MM.1S (cell line): Measurements from ENCODE around the gene ANTKMT.
"Not testable (repeated sequence)": the region's sequence is repeated elsewhere in the genome, so short reads cannot be mapped to it uniquely, and the experiment has no call there.

Source experiments
- DNase-seq: peaks from one replicate; pipeline ENCODE4 v3.0.0-alpha.2; 2015
- H2AFZ ChIP-seq: fragments of 300-600 bp; sonication (generic); 2 replicates; pipeline ENCODE4 v1.6.0; 2016; ENCODE audit warnings: antibody characterized with exemption, low read length
- H3F3A ChIP-seq: fragments of 300-600 bp; sonication (generic); 2 replicates; pipeline ENCODE4 v1.6.1; 2016; ENCODE audit warnings: mild to moderate bottlenecking, antibody characterized with exemption, low read length, moderate library complexity, mixed read lengths; ENCODE audit not compliant: insufficient read depth
- H3K27ac ChIP-seq: fragments of 300-600 bp; sonication (generic); 2 replicates; pipeline ENCODE4 v1.5.1; 2016; ENCODE audit warnings: mild to moderate bottlenecking, low read length
- H3K27me3 ChIP-seq: fragments of 300-600 bp; sonication (generic); replicated peaks from 2 replicates; pipeline ENCODE4 v1.6.0; 2016; ENCODE audit warnings: low read length; ENCODE audit not compliant: insufficient read depth
- H3K36me3 ChIP-seq: fragments of 300-600 bp; sonication (generic); replicated peaks from 2 replicates; pipeline ENCODE4 v1.6.1; 2016; ENCODE audit warnings: mild to moderate bottlenecking, low read length, mixed read lengths; ENCODE audit not compliant: insufficient read depth
- H3K4me1 ChIP-seq: fragments of 300-600 bp; sonication (generic); 2 replicates; pipeline ENCODE4 v1.6.1; 2016; ENCODE audit warnings: low read length, mixed read lengths
- H3K4me2 ChIP-seq: fragments of 300-600 bp; sonication (generic); 2 replicates; pipeline ENCODE4 v1.6.0; 2016; ENCODE audit warnings: low read depth, low read length
- H3K4me3 ChIP-seq: fragments of 300-600 bp; sonication (generic); 2 replicates; pipeline ENCODE4 v1.5.1; 2016; ENCODE audit warnings: low read length, mixed read lengths
- H3K79me2 ChIP-seq: fragments of 300-600 bp; sonication (generic); 2 replicates; pipeline ENCODE4 v1.6.1; 2016; ENCODE audit warnings: mixed run types, low read length, mixed read lengths
- H3K9ac ChIP-seq: fragments of 300-600 bp; sonication (generic); 2 replicates; pipeline ENCODE4 v1.6.1; 2016; ENCODE audit warnings: low read length, mixed read lengths
- H3K9me2 ChIP-seq: fragments of 300-600 bp; sonication (generic); replicated peaks from 2 replicates; pipeline ENCODE4 v1.6.1; 2016; ENCODE audit warnings: mild to moderate bottlenecking, low read length, mixed read lengths; ENCODE audit not compliant: insufficient read depth
- H3K9me3 ChIP-seq: fragments of 300-600 bp; sonication (generic); replicated peaks from 2 replicates; pipeline ENCODE4 v1.6.1; 2016; ENCODE audit warnings: mild to moderate bottlenecking, low read length, mixed read lengths; ENCODE audit not compliant: insufficient read depth
- H4K20me1 ChIP-seq: fragments of 300-600 bp; sonication (generic); 2 replicates; pipeline ENCODE4 v1.6.1; 2016; ENCODE audit warnings: mild to moderate bottlenecking, low read length, moderate library complexity, mixed read lengths; ENCODE audit not compliant: insufficient read depth
- CTCF ChIP-seq: fragments of 300-600 bp; sonication (generic); IDR thresholded peaks from 2 replicates; pipeline ENCODE4 v1.5.1; 2016; ENCODE audit warnings: antibody characterized with exemption, low read length, mixed read lengths
- EZH2 ChIP-seq: fragments of 300-600 bp; sonication (generic); optimal IDR thresholded peaks from 2 replicates; pipeline ENCODE3; 2017; ENCODE audit warnings: low read depth, mild to moderate bottlenecking, antibody characterized with exemption, low read length, mixed read lengths
- EZH2phosphoT487 ChIP-seq: fragments of 300-600 bp; sonication (generic); IDR thresholded peaks from 2 replicates; pipeline ENCODE4 v1.6.1; 2018; ENCODE audit warnings: antibody characterized with exemption, low read length

The ANTKMT gene

DNA sequence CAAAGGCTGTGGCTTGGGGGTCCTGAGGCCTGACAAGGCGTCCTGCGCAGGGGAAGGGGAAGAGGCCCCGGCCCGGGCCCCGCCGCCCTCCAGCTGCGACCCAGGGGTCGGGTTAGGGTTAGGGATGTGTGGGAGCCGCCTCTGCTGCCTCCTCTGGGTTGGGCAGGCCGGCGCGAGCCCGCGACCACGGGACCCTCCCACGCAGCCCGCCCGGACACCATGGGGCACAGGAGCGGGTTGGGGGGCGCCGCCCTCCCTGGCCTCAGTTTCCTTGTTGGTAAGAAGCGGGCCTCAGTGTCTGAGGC, 19.5 kb downstream of the ANTKMT start:
- H3K9me2 ChIP-seq: no peaks in the 10 kb centered on the region
- peak overlapping the region; percentile 94 for H3K4me2 ChIP-seq
- H3F3A ChIP-seq: peaks cover 18% of the 10 kb centered on the region
- H3K9me3 ChIP-seq: no peaks in the 10 kb centered on the region
- no peak for DNase-seq
- H2AFZ ChIP-seq: peak overlapping the region; percentile 98
- no peaks in the 10 kb centered on the region for H3K36me3 ChIP-seq
- peaks cover 15% of the 10 kb centered on the region for H3K79me2 ChIP-seq
- H3K4me1 ChIP-seq: peaks cover 29% of the 10 kb centered on the region
- TF ChIP-seq CTCF (no peak), EZH2phosphoT487 (no peak), EZH2 (no peak)
- H3K4me3 ChIP-seq: peak overlapping the region; percentile 96
- H3K9ac ChIP-seq: peak overlapping the region; percentile 93
- H3K27ac ChIP-seq: no peak overlapping the region
- H4K20me1 ChIP-seq: no peaks in the 10 kb centered on the region
- H3K27me3 ChIP-seq: peaks cover 19% of the 10 kb centered on the region

DNA sequence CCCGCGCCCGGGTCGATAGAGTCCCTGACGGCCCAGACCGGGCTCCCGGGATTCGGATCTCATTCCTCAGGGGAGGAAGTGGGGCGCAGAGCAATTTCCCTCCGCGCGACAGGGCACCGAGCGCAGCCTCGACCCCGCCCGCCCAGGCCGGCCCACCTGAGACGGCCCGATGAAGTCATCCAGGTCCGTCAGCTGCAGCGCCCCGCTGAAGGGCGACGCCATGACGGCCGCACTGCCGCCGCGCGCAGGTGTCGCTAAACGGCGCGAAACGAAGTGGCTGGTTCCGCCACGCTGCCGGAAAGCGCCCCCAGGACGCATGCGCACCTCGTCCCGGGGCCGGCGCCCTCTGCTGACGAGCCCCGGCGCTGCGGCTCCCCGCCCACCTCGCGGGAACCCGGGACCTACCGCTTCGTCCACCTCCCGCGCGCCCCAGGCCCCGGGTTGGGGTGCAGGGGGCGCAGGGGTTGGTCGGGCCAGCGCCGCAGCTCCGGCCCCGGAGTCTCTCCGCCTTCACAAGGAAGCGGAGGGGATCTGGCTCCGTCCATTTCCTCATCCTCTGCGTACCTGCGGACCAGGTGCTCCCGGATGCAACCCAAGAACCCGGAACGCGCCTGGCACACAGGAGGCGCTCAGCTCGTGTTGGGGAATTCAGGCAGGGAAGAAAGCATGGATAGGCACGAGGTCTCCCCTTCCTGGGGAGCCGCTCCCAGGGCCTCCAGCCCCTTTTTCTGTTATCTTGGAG, 20.0 kb downstream of the ANTKMT start, which contains the start of gene CIAO3:
TSS of gene CIAO3 (minus strand) at position 234 of the 742 bp plus-strand sequence. CDS start at position 222, 12 bp downstream.
- peak within 1 kb of the TSS; percentile 96 for H3K4me3 ChIP-seq
- H4K20me1 ChIP-seq: no peaks in the 10 kb centered on the region
- peak; percentile 93 for DNase-seq
- H3F3A ChIP-seq: peaks cover 13% of the 10 kb centered on the region
- peaks cover 23% of the 10 kb centered on the region for H3K4me1 ChIP-seq
- H3K4me2 ChIP-seq: peak within 1 kb of the TSS; percentile 94
- peak within 1 kb of the TSS; percentile 93 for H3K9ac ChIP-seq
- H2AFZ ChIP-seq: peak within 1 kb of the TSS; percentile 98
- no peak within 1 kb of the TSS for H3K27ac ChIP-seq
- H3K79me2 ChIP-seq: peaks cover 15% of the 10 kb centered on the region
- TF ChIP-seq EZH2phosphoT487 (no peak), CTCF (peak; percentile 86), EZH2 (no peak)
- H3K27me3 ChIP-seq: peaks cover 24% of the 10 kb centered on the region
- no peaks in the 10 kb centered on the region for H3K36me3 ChIP-seq
- H3K9me3 ChIP-seq: no peaks in the 10 kb centered on the region
- no peaks in the 10 kb centered on the region for H3K9me2 ChIP-seq

DNA sequence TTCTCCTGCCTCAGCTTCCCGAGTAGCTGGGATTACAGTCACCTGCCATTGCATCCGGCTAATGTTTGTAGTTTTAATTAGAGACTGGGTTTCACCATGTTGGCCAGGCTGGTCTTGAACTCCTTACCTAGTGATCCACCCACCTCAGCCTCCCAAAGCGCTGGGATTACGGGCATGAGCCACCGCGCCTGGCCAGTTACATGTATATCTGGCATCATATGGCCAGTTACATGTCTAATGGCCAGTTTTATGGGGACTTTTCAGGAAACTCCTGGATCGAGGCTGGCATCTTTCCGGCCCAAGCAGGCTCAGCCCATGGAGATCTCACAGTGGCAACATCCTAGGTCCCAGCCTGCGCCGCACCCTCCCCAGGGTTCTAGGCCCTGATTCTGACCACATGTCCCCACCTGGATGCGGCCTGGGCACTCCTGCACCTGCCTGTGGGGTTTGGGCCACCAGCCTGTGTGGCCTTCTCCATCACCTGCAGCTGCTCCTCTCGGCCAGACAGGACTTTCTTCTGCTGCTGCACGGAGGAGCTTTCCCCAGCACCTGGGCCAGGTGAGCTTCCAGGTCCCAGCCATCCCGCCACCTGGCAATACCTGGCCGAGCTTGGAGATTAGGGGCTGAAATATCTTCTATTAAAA, 21.2 kb downstream of the ANTKMT start:
- Histone ChIP-seq H3K9ac (no peak overlapping the region), H4K20me1 (no peaks in the 10 kb centered on the region), H3K36me3 (no peaks in the 10 kb centered on the region), H3F3A (peaks cover 1% of the 10 kb centered on the region; the same call in 1 of the 2 replicates), H3K4me2 (no peak overlapping the region), H2AFZ (no peak overlapping the region), H3K4me3 (no peak overlapping the region), H3K79me2 (peaks cover 15% of the 10 kb centered on the region), H3K4me1 (peaks cover 12% of the 10 kb centered on the region), H3K9me2 (no peaks in the 10 kb centered on the region), H3K9me3 (no peaks in the 10 kb centered on the region), H3K27me3 (peaks cover 31% of the 10 kb centered on the region), H3K27ac (no peak overlapping the region)
- no peak for DNase-seq
- TF ChIP-seq EZH2 (no peak), EZH2phosphoT487 (no peak), CTCF (no peak)

DNA sequence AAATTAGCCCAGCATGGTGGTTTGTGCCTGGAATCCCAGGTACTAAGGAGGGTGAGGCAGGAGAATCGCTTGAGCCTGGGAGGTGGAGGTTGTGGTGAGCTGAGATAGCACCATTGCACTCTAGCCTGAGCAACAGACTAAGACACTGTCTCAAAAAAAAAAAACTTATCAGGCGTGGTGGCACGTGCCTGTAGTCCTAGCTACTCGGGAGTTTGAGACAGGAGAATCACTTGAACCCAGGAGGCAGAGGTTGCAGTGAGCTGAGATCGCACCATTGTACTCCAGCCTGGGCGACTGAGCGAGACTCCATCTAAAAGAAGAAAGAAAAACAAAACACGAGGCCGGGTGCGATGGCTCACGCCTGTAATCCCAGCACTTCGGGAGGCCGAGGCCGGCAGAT, 21.9 kb downstream of the ANTKMT start:
- H3K9me3 ChIP-seq, H3F3A ChIP-seq, H3K36me3 ChIP-seq, H3K4me3 ChIP-seq, H3K9ac ChIP-seq, DNase-seq, H3K4me2 ChIP-seq, H2AFZ ChIP-seq, H3K27ac ChIP-seq, H4K20me1 ChIP-seq, H3K4me1 ChIP-seq, H3K9me2 ChIP-seq: not testable (repeated sequence)
- Histone ChIP-seq H3K27me3 (peaks cover 39% of the 10 kb centered on the region), H3K79me2 (peaks cover 15% of the 10 kb centered on the region)
